Thoracic aorta (tissue), 2 donors: ENCODE measurements around the gene GPR37L1. TPM values are rescaled to one million over a fixed set of nuclear protein-coding genes. Genes with fewer than 3 reads are reported as not detected.

Experiments used
- ATAC-seq: fragments of 150-250 bp; one replicate; pipeline ENCODE4 v1.8.0; 2017; ENCODE audit warnings: low read depth; ENCODE audit not compliant: insufficient number of reproducible peaks, low FRiP score
- DNase-seq: peaks from one replicate; pipeline ENCODE4 v3.0.0-alpha.2; 2020; ENCODE audit warnings: low spot score
- H3K27ac ChIP-seq, 2 donors: fragments of 200-600 bp; sonication (generic); 1 replicate in 1 of 2; 2 replicates in 1 of 2; pipeline ENCODE4 v1.5.1; 2016; ENCODE audit warnings: mild to moderate bottlenecking in 2 of 2, moderate library complexity in 2 of 2
- H3K27me3 ChIP-seq: fragments of 200-600 bp; sonication (generic); replicated peaks from 2 replicates; pipeline ENCODE4 v1.6.0; 2016; ENCODE audit warnings: mild to moderate bottlenecking; ENCODE audit not compliant: insufficient read depth
- H3K36me3 ChIP-seq: fragments of 200-600 bp; sonication (generic); one replicate; pipeline ENCODE4 v1.5.1; 2016
- H3K4me1 ChIP-seq, 2 donors: fragments of 200-600 bp; sonication (generic); 1 replicate in 1 of 2; 2 replicates in 1 of 2; pipeline versions ENCODE4 v1.5.1 to v1.6.0; 2016; ENCODE audit warnings: low read depth in 2 of 2, mild to moderate bottlenecking in 1 of 2; ENCODE audit not compliant: control insufficient read depth in 1 of 2
- H3K4me3 ChIP-seq: fragments of 200-600 bp; sonication (generic); 2 replicates; pipeline ENCODE4 v1.5.1; 2016; ENCODE audit warnings: mild to moderate bottlenecking
- H3K9me3 ChIP-seq: fragments of 200-600 bp; sonication (generic); 2 replicates; pipeline ENCODE4 v1.5.1; 2016
- total RNA-seq, 2 donors: library from RNA; depleted of rRNA; stranded (reverse); fragments of >200 nt; gene quantifications; one replicate each; pipeline versions ENCODE4 v1.1.0 to v1.2.3, GENCODE V29; 2016
- TF ChIP-seq, protein P1 (sequence below): fragments of 200-600 bp; sonication (generic); IDR thresholded peaks from one replicate; pipeline ENCODE4 v1.5.1; 2019; ENCODE audit warnings: antibody characterized with exemption

GPR37L1 gene, protein sequence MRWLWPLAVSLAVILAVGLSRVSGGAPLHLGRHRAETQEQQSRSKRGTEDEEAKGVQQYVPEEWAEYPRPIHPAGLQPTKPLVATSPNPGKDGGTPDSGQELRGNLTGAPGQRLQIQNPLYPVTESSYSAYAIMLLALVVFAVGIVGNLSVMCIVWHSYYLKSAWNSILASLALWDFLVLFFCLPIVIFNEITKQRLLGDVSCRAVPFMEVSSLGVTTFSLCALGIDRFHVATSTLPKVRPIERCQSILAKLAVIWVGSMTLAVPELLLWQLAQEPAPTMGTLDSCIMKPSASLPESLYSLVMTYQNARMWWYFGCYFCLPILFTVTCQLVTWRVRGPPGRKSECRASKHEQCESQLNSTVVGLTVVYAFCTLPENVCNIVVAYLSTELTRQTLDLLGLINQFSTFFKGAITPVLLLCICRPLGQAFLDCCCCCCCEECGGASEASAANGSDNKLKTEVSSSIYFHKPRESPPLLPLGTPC
- not detected for total RNA-seq

DNA sequence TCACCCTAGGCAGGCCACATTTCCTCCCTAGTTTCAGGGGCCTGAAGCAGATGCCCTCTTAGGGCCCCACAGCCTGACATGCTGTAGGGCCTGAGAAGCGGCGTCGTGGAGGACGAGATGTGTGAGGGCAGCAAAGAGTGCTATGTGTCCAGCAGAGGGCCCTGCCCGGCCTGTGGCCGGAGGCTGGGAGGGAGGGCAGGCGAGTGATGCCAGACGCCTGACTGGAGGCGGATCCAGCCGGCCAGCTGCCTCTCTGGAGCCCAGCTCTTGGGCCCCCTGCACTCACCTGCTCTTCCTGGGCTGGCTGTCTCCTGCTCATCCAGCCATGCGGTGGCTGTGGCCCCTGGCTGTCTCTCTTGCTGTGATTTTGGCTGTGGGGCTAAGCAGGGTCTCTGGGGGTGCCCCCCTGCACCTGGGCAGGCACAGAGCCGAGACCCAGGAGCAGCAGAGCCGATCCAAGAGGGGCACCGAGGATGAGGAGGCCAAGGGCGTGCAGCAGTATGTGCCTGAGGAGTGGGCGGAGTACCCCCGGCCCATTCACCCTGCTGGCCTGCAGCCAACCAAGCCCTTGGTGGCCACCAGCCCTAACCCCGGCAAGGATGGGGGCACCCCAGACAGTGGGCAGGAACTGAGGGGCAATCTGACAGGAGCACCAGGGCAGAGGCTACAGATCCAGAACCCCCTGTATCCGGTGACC lies at the start of gene GPR37L1:
Gene GPR37L1 (plus strand): TSS at position 279 of the 697 bp plus-strand sequence. CDS start 47 bp downstream, at position 326.
- H3K4me1 ChIP-seq, result no peaks in the 10 kb centered on the region
- no peak for DNase-seq

DNA sequence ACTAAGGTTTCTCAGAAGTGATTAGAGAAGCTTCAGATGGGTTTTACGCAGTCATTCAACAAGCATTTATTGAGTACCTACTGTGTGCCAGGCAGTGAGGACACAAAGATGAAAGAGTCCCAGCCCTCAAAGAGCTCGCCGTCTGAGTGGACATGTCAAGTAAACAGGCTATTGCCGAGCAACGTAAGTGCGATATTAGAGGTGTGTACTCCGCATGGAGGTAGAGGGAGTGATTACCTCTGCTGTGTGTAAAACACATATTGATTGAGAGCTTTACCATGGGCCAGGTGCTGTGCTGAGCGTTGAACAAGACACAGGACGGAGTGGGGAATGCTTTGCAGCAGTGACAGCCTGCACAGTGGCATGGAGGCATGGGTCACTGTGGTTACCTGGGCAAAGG lies 49.5 kb upstream of the GPR37L1 start:
- no peak for ATAC-seq
- TF ChIP-seq, protein P1, sequence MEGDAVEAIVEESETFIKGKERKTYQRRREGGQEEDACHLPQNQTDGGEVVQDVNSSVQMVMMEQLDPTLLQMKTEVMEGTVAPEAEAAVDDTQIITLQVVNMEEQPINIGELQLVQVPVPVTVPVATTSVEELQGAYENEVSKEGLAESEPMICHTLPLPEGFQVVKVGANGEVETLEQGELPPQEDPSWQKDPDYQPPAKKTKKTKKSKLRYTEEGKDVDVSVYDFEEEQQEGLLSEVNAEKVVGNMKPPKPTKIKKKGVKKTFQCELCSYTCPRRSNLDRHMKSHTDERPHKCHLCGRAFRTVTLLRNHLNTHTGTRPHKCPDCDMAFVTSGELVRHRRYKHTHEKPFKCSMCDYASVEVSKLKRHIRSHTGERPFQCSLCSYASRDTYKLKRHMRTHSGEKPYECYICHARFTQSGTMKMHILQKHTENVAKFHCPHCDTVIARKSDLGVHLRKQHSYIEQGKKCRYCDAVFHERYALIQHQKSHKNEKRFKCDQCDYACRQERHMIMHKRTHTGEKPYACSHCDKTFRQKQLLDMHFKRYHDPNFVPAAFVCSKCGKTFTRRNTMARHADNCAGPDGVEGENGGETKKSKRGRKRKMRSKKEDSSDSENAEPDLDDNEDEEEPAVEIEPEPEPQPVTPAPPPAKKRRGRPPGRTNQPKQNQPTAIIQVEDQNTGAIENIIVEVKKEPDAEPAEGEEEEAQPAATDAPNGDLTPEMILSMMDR, result no peak

More for the DNA sequence above, at the start of gene GPR37L1:
- Histone ChIP-seq H3K4me3 (no peak within 1 kb of the TSS), H3K9me3 (no peaks in the 10 kb centered on the region), H3K36me3 (no peaks in the 10 kb centered on the region), H3K27ac (no peak within 1 kb of the TSS), H3K27me3 (no peaks in the 10 kb centered on the region)
- TF ChIP-seq, protein P1, result peak; percentile 59
- peak; percentile 25 for ATAC-seq

DNA sequence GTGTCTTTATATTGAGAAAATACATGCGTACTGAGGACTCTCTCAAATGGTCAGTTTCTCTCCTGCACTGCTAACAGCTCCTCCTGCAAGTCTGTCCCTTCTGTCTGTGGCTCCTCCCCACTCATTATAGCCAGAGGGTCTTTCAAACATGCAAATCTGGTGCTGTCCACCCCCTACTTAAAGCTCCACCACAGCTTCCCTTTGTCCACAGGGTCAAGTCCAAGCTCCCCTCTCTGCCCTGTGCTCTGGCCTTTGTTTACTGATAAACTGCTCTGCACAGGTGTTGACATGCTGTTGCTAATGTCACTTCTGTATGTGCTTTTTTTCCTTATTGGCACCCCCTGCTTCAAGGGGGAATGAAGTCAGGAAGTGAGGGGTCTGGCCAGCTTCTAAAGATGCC lies 47.7 kb upstream of the GPR37L1 start:
- TF ChIP-seq, protein P1, result no peak
- no peak overlapping the region for H3K27ac ChIP-seq
- DNase-seq, result no peak
- ATAC-seq, result no peak
- H3K9me3 ChIP-seq, result no peaks in the 10 kb centered on the region
- no peaks in the 10 kb centered on the region for H3K36me3 ChIP-seq
- no peak overlapping the region for H3K4me3 ChIP-seq
- H3K4me1 ChIP-seq, result no peaks in the 10 kb centered on the region
- no peaks in the 10 kb centered on the region for H3K27me3 ChIP-seq

More for the DNA sequence above, 49.5 kb upstream of the GPR37L1 start:
- no peaks in the 10 kb centered on the region for H3K9me3 ChIP-seq
- H3K36me3 ChIP-seq, result no peaks in the 10 kb centered on the region
- H3K4me1 ChIP-seq, result no peaks in the 10 kb centered on the region
- no peak overlapping the region for H3K4me3 ChIP-seq
- H3K27ac ChIP-seq, result no peak overlapping the region
- DNase-seq, result no peak
- no peaks in the 10 kb centered on the region for H3K27me3 ChIP-seq

DNA sequence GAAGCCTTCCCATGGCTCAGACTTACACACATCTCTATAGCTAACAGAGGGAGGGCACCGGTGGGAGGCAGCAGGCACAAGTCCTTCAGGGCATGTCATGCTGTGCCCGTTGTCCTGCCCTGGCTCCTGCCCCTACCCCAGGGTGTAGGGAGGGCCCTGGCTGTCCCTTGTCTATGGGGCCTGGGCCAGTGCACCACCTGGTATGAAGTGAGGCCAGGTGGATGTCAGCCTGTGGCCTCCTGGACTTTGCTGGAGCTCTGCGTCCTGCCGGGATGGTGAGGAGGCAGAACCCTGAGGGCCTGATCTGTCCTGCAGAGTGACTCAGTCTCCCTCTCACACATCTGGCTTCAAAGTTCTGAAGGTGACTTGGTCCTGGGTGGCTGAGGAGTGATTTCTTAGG lies 47.3 kb upstream of the GPR37L1 start:
- ATAC-seq, result no peak

More for the DNA sequence above, 47.3 kb upstream of the GPR37L1 start:
- Histone ChIP-seq H3K36me3 (no peaks in the 10 kb centered on the region), H3K4me1 (no peaks in the 10 kb centered on the region), H3K27me3 (no peaks in the 10 kb centered on the region), H3K4me3 (no peak overlapping the region), H3K27ac (no peak overlapping the region), H3K9me3 (no peaks in the 10 kb centered on the region)
- TF ChIP-seq, protein P1, result no peak
- DNase-seq, result no peak
